Endothelial cell (in vitro differentiated cells): ENCODE measurements around the gene FUT8. TPM values are rescaled to one million over a fixed set of nuclear protein-coding genes. Genes with fewer than 3 reads are reported as not detected.

Source experiments
- DNase-seq: peaks from one replicate; pipeline ENCODE4 v3.0.0; 2021; ENCODE audit warnings: low spot score
- H3K27ac Mint-ChIP-seq: one replicate; pipeline ENCODE4 v1.8.0; 2021; ENCODE audit warnings: mixed read lengths, inconsistent platforms; ENCODE audit not compliant: unreplicated experiment
- H3K27me3 Mint-ChIP-seq: one replicate; pipeline ENCODE4 v1.8.0; 2021; ENCODE audit warnings: mild to moderate bottlenecking, moderate library complexity, mixed read lengths, inconsistent platforms; ENCODE audit not compliant: unreplicated experiment
- H3K36me3 Mint-ChIP-seq: one replicate; pipeline ENCODE4 v1.8.0; 2021; ENCODE audit warnings: mild to moderate bottlenecking, low read depth, mixed read lengths, inconsistent platforms; ENCODE audit not compliant: unreplicated experiment
- H3K4me1 Mint-ChIP-seq: one replicate; pipeline ENCODE4 v1.8.0; 2021; ENCODE audit warnings: mild to moderate bottlenecking, mixed read lengths, inconsistent platforms; ENCODE audit not compliant: unreplicated experiment
- H3K4me3 Mint-ChIP-seq: one replicate; pipeline ENCODE4 v1.8.0; 2021; ENCODE audit warnings: mild to moderate bottlenecking, mixed read lengths, inconsistent platforms; ENCODE audit not compliant: unreplicated experiment
- H3K9me3 Mint-ChIP-seq: one replicate; pipeline ENCODE4 v1.8.0; 2021; ENCODE audit warnings: mixed read lengths, inconsistent platforms; ENCODE audit not compliant: unreplicated experiment
- total RNA-seq: library from RNA; stranded (reverse); fragmentation: NEBNext Ultra II Directional; extraction: Animal tissue kit (Norgen Biotek cat#: 25700); gene quantifications from one replicate; pipeline ENCODE4 v1.2.1, GENCODE V29; 2021; ENCODE audit not compliant: unreplicated experiment
- TF ChIP-seq, protein P1 (sequence below): fragments of 200-600 bp; sonication (generic); IDR thresholded peaks from one replicate; pipeline ENCODE4 v1.5.0; 2021; ENCODE audit warnings: antibody characterized with exemption; ENCODE audit not compliant: unreplicated experiment

Gene FUT8
- total RNA-seq, 1 donor from 2014 or later: 65.4 TPM

DNA sequence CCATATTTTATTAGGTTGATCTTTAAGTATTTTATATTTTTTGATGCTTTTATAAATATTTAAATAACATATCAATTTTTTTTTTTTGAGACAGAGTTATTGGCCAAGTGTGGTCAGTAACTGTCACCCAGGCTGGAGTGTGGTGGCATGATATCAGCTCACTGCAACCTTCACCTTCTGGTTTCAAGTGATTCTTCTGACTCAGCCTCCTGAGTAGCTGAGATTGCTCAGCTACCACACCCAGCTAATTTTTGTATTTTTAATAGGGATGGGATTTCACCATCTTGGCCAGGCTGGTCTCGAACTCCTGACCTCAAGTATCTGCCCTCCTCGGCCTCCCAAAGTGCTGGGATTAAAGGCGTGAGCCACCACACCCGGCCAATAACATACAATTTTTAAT lies 71.1 kb downstream of the FUT8 start:
- peaks cover 6% of the 10 kb centered on the region for H3K4me1 Mint-ChIP-seq
- TF ChIP-seq, protein P1, sequence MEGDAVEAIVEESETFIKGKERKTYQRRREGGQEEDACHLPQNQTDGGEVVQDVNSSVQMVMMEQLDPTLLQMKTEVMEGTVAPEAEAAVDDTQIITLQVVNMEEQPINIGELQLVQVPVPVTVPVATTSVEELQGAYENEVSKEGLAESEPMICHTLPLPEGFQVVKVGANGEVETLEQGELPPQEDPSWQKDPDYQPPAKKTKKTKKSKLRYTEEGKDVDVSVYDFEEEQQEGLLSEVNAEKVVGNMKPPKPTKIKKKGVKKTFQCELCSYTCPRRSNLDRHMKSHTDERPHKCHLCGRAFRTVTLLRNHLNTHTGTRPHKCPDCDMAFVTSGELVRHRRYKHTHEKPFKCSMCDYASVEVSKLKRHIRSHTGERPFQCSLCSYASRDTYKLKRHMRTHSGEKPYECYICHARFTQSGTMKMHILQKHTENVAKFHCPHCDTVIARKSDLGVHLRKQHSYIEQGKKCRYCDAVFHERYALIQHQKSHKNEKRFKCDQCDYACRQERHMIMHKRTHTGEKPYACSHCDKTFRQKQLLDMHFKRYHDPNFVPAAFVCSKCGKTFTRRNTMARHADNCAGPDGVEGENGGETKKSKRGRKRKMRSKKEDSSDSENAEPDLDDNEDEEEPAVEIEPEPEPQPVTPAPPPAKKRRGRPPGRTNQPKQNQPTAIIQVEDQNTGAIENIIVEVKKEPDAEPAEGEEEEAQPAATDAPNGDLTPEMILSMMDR: no peak
- H3K9me3 Mint-ChIP-seq: no peaks in the 10 kb centered on the region
- H3K27ac Mint-ChIP-seq: no peak overlapping the region
- H3K36me3 Mint-ChIP-seq: no peaks in the 10 kb centered on the region
- H3K27me3 Mint-ChIP-seq: no peaks in the 10 kb centered on the region
- no peak for DNase-seq
- no peak overlapping the region for H3K4me3 Mint-ChIP-seq

DNA sequence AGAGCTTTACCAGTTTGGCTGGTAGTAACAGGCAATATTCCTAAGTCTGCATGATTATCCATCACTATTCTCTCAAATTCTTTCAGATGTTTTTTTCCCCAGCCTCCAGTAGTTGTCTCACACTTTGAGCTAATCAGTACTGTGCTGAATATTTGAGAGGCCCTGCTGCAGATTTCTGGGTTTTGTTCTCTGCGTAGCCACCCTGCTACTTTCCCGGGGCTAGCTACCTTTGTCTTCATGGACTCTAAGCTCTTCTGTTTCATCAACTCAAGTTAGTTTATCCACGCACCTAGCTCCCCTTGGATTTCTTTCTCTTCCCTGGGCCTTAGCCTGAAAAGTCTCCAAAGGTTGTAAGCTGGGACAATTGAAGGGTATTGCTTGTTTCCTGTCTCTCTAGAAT lies 73.0 kb downstream of the FUT8 start:
- TF ChIP-seq, protein P1: no peak
- no peaks in the 10 kb centered on the region for H3K9me3 Mint-ChIP-seq
- no peak for DNase-seq

DNA sequence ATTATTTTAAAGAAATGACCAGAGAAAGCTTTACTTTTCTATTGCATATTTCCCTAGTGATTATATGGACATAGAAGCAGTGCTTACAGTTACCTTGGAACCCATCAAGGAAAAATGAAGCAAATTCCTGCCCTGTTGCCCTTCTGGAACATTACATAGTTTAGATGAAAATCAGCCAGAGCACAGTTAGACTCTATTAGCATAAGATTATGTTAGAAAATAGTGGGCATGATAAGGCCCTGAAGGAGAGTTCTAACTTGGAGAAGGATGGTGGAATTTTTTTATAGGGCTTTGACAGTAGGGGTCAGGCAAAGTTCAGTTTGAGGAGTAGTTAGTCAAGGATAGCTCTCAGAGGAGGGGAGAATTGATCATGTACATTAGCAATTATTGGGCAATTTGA lies 74.3 kb downstream of the FUT8 start:
- H3K27ac Mint-ChIP-seq: no peak overlapping the region

More for the DNA sequence above, 73.0 kb downstream of the FUT8 start:
- H3K4me3 Mint-ChIP-seq: no peak overlapping the region
- H3K27me3 Mint-ChIP-seq: no peaks in the 10 kb centered on the region
- H3K4me1 Mint-ChIP-seq: peaks cover 6% of the 10 kb centered on the region
- H3K27ac Mint-ChIP-seq: peak overlapping the region; percentile 44
- no peaks in the 10 kb centered on the region for H3K36me3 Mint-ChIP-seq

DNA sequence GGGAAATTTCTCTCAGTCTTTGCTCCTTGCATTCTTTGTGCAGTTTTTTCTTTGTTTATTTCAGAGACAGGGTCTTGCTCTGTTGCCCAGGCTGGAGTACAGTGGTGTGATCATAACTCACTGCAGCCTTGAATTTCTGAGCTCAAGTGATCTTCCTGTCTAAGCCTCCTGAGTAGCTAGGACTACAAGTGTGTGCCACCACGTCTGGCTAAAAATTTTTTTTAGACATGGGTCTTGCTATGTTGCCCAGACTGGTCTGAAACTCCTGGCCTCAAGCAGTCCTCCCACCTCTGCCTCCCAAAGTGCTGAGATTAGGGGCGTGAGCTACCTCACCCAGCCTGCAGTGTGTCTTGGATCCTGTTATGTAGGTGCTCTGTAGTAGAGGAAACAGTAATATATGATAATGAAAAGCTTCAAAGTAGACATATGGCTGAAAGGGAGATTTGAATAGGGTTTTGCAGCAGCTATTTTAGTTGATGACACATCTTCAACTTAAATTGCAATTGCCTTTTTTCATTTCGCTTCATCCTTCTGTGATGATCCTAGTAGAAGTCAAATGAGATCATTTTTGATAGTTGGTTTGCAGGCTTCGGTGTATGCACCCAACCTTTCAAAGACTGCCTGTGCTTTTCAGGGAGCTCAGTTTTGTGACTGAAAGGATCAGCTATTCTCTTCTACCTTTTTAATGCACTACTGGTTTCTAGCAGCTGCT lies 75.4 kb downstream of the FUT8 start:
- Mint-ChIP-seq H3K27me3 (no peaks in the 10 kb centered on the region), H3K4me1 (peaks cover 8% of the 10 kb centered on the region), H3K27ac (no peak overlapping the region), H3K9me3 (no peaks in the 10 kb centered on the region), H3K4me3 (no peak overlapping the region), H3K36me3 (peaks cover 2% of the 10 kb centered on the region)
- TF ChIP-seq, protein P1: no peak
- no peak for DNase-seq

More for the DNA sequence above, 74.3 kb downstream of the FUT8 start:
- Mint-ChIP-seq H3K36me3 (no peaks in the 10 kb centered on the region), H3K9me3 (no peaks in the 10 kb centered on the region), H3K4me1 (peaks cover 6% of the 10 kb centered on the region), H3K4me3 (no peak overlapping the region), H3K27me3 (no peaks in the 10 kb centered on the region)
- TF ChIP-seq, protein P1: no peak
- no peak for DNase-seq

DNA sequence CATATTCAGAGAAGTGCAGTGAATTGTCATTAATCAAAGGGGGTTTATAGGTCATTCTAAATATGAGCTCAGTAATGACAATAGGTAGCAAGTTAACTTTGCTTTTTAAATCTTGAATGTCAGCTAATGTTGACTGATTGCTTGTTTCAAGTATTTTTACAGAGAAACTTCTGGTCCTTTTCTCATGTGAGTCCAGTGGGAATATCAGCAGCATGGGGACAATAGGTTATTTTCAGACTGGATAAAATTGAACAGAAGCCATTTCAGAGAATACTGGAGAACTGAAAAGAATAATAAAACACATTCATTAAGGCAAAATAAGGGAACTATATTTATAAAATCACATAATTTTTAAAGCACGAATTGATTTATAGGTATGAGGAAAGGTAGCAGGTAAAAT lies 78.7 kb downstream of the FUT8 start:
- TF ChIP-seq, protein P1: no peak
- Mint-ChIP-seq H3K4me3 (no peak overlapping the region), H3K9me3 (no peaks in the 10 kb centered on the region), H3K36me3 (peaks cover 3% of the 10 kb centered on the region), H3K4me1 (peaks cover 2% of the 10 kb centered on the region), H3K27me3 (peaks cover under 1% of the 10 kb centered on the region), H3K27ac (no peak overlapping the region)
- DNase-seq: no peak
